ENCODE measurements around the gene AMH. TPM values are rescaled to one million over a fixed set of nuclear protein-coding genes. Genes with fewer than 3 reads are reported as not detected.

AMH gene
- total and polyA plus RNA-seq, 2 of the 13 experiments (the other 11 are each of a cell fraction or from before 2014, with no cell fraction given) = 0.03 to 0.18 TPM

GRCh38 chr19:2210206-2210605 lies 38.9 kb upstream of the AMH start:
- Histone ChIP-seq H3K9me3 (ENCODE audit: low read length) (no peaks in the 10 kb centered on the region), H3K4me2 (ENCODE audit: low read depth, low read length) (no peak overlapping the region), H3K9ac (ENCODE audit: insufficient read depth, low read depth, low read length) (no peak overlapping the region), H4K20me1 (ENCODE audit: insufficient read depth, low read length) (no peaks in the 10 kb centered on the region), H3K4me3 (replicated peaks in 1 of 3; ENCODE audit: insufficient read depth in 1 of 3, low read depth in 2 of 3, low read length in 3 of 3) (no peak overlapping the region), H3K36me3 (replicated peaks in 1 of 2; ENCODE audit: control insufficient read depth in 1 of 2, insufficient read depth in 2 of 2, low read length in 2 of 2) (peaks cover 40 to 81% of the 10 kb centered on the region in 2 experiments), H3K27me3 (ENCODE audit: control insufficient read depth in 1 of 2, insufficient read depth in 2 of 2, low read length in 2 of 2) (no peaks in the 10 kb centered on the region), H3K79me2 (ENCODE audit: insufficient read depth, low read length) (peaks cover 4% of the 10 kb centered on the region), H3K4me1 (ENCODE audit: insufficient read depth, low read length) (peaks cover 27% of the 10 kb centered on the region), H3K27ac (ENCODE audit: extremely low read length, insufficient read depth, low read length) (no peak overlapping the region), H2AFZ (ENCODE audit: low read length) (no peak overlapping the region)
- BruUV-seq (replicated peaks) = no TSS peak
- CTCF ChIA-PET (ENCODE audit: low intra/inter-chr PET ratio, low total read pairs) = no interaction called here
- WGBS (ENCODE audit: low lambda C conversion rate) = 97% methylated on average over 7 of the region's 21 CpGs
- intact Hi-C loops (cut with micrococcal nuclease; ENCODE audit: unreplicated experiment) = no loop called here
- TF ChIP-seq ZNF549 (CRISPR knock-in tag; IDR thresholded peaks at IDR 0.05) (no peak), DZIP1 (CRISPR knock-in tag; IDR thresholded peaks at IDR 0.05) (no peak), ZNF589 (CRISPR knock-in tag; conservative IDR thresholded peaks at IDR 0.05) (no peak), SMARCC2 (IDR thresholded peaks at IDR 0.05) (no peak), ATRX (CRISPR knock-in tag; IDR thresholded peaks at IDR 0.05; ENCODE audit: borderline replicate concordance) (no peak), SIX4 (CRISPR knock-in tag; IDR thresholded peaks at IDR 0.05) (no peak), ZNF639 (CRISPR knock-in tag; conservative IDR thresholded peaks at IDR 0.05) (no peak), SPEN (CRISPR knock-in tag; IDR thresholded peaks at IDR 0.05; ENCODE audit: low read depth) (no peak), ZNF414 (CRISPR knock-in tag; IDR thresholded peaks at IDR 0.05) (no peak), NFIB (CRISPR knock-in tag; IDR thresholded peaks at IDR 0.05; ENCODE audit: borderline replicate concordance) (no peak), ZHX1 (CRISPR knock-in tag; IDR thresholded peaks at IDR 0.05; ENCODE audit: low read depth) (no peak), NPAS2 (CRISPR knock-in tag; IDR thresholded peaks at IDR 0.05; ENCODE audit: borderline replicate concordance) (no peak)
- TF ChIP-seq, protein P1, sequence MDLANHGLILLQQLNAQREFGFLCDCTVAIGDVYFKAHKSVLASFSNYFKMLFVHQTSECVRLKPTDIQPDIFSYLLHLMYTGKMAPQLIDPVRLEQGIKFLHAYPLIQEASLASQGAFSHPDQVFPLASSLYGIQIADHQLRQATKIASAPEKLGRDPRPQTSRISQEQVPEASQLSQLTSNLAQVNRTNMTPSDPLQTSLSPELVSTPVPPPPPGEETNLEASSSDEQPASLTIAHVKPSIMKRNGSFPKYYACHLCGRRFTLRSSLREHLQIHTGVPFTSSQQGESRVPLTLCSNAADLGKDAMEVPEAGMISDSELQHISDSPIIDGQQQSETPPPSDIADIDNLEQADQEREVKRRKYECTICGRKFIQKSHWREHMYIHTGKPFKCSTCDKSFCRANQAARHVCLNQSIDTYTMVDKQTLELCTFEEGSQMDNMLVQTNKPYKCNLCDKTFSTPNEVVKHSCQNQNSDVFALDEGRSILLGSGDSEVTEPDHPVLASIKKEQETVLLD (CRISPR knock-in tag; IDR thresholded peaks at IDR 0.05; ENCODE audit: low read depth) = no peak
- TF ChIP-seq, protein P2, sequence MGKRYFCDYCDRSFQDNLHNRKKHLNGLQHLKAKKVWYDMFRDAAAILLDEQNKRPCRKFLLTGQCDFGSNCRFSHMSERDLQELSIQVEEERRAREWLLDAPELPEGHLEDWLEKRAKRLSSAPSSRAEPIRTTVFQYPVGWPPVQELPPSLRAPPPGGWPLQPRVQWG (CRISPR knock-in tag; IDR thresholded peaks at IDR 0.05; ENCODE audit: borderline replicate concordance, low read depth) = no peak
- POLR2A ChIA-PET = no interaction called here
- ATAC-seq (no peak), FAIRE-seq (no peak), DNase-seq (ENCODE audit: low spot score) (no peak)
- in situ Hi-C loops (cut with HindIII; ENCODE audit: extremely low pct_ligation_motif_present, low pct_unique_long_range_greater_than_20kb) = loop anchor here (5.0 kb wide), 1 partner anchor 38 kb away; no protein-coding TSS in a partner anchor

Measured in HepG2 (cell line).